Measurements from ENCODE around the gene ASPHD1. TPM values are rescaled to one million over a fixed set of nuclear protein-coding genes. Genes with fewer than 3 reads are reported as not detected.
"Not testable (repeated sequence)": the region's sequence is repeated elsewhere in the genome, so short reads cannot be mapped to it uniquely, and the experiment has no call there.

The ASPHD1 gene
- total RNA-seq, 1 experiment from 2014 or later = 3.4 TPM

GRCh38 chr16:29920288-29921033 is 20.2 kb downstream of the ASPHD1 start:
- no peak for DNase-seq (ENCODE audit: low read depth, low spot score)
- in situ Hi-C loops (cut with HindIII; ENCODE audit: low pct_unique_long_range_greater_than_20kb, low sequenced_read_pairs) = no loop called here

- in situ Hi-C loops (cut with HindIII; ENCODE audit: low pct_unique_long_range_greater_than_20kb, low sequenced_read_pairs) = no loop called here
- DNase-seq (ENCODE audit: low read depth, low spot score) = no peak
Measured at GRCh38 chr16:29921034-29921385, 20.7 kb downstream of the ASPHD1 start.

GRCh38 chr16:29922326-29922725 is 22.0 kb downstream of the ASPHD1 start:
- DNase-seq (ENCODE audit: low read depth, low spot score) = no peak
- in situ Hi-C loops (cut with HindIII; ENCODE audit: low pct_unique_long_range_greater_than_20kb, low sequenced_read_pairs) = no loop called here

GRCh38 chr16:29922986-29923501 is 22.8 kb downstream of the ASPHD1 start:
- in situ Hi-C loops (cut with HindIII; ENCODE audit: low pct_unique_long_range_greater_than_20kb, low sequenced_read_pairs) = no loop called here

GRCh38 chr16:29925105-29925756 is 24.9 kb downstream of the ASPHD1 start:
- in situ Hi-C loops (cut with HindIII; ENCODE audit: low pct_unique_long_range_greater_than_20kb, low sequenced_read_pairs) = no loop called here
- no peak for DNase-seq (ENCODE audit: low read depth, low spot score)

More at GRCh38 chr16:29922986-29923501, 22.8 kb downstream of the ASPHD1 start:
- no peak for DNase-seq (ENCODE audit: low read depth, low spot score)

GRCh38 chr16:29925781-29926710 is 25.8 kb downstream of the ASPHD1 start, which contains the start of gene KCTD13:
Gene KCTD13 (minus strand): TSS chr16:29926226. CDS start chr16:29926033, 193 bp downstream.
- in situ Hi-C loops (cut with HindIII; ENCODE audit: low pct_unique_long_range_greater_than_20kb, low sequenced_read_pairs) = no loop called here
- DNase-seq (ENCODE audit: low read depth, low spot score) = peak; percentile 74

- peak; percentile 20 for DNase-seq (ENCODE audit: low read depth, low spot score)
- in situ Hi-C loops (cut with HindIII; ENCODE audit: low pct_unique_long_range_greater_than_20kb, low sequenced_read_pairs) = no loop called here
Measured at GRCh38 chr16:29926711-29927052, 26.4 kb downstream of the ASPHD1 start.

GRCh38 chr16:29927070-29927905 is 27.0 kb downstream of the ASPHD1 start:
- in situ Hi-C loops (cut with HindIII; ENCODE audit: low pct_unique_long_range_greater_than_20kb, low sequenced_read_pairs) = no loop called here

GRCh38 chr16:29931750-29932149 is 31.5 kb downstream of the ASPHD1 start:
- DNase-seq (ENCODE audit: low read depth, low spot score); in situ Hi-C loops (cut with HindIII; ENCODE audit: low pct_unique_long_range_greater_than_20kb, low sequenced_read_pairs): not testable (repeated sequence)

More at GRCh38 chr16:29927070-29927905, 27.0 kb downstream of the ASPHD1 start:
- no peak for DNase-seq (ENCODE audit: low read depth, low spot score)

- in situ Hi-C loops (cut with HindIII; ENCODE audit: low pct_unique_long_range_greater_than_20kb, low sequenced_read_pairs) = no loop called here
- no peak for DNase-seq (ENCODE audit: low read depth, low spot score)
Measured at GRCh38 chr16:29940656-29941055, 40.4 kb downstream of the ASPHD1 start.

- in situ Hi-C loops (cut with HindIII; ENCODE audit: low pct_unique_long_range_greater_than_20kb, low sequenced_read_pairs) = no loop called here
- peak; percentile 95 for DNase-seq (ENCODE audit: low read depth, low spot score)
Measured at GRCh38 chr16:29943846-29944799, 43.8 kb downstream of the ASPHD1 start.

GRCh38 chr16:29947897-29948296 is 47.6 kb downstream of the ASPHD1 start:
- DNase-seq (ENCODE audit: low read depth, low spot score) = no peak
- in situ Hi-C loops (cut with HindIII; ENCODE audit: low pct_unique_long_range_greater_than_20kb, low sequenced_read_pairs) = no loop called here

- no peak for DNase-seq (ENCODE audit: low read depth, low spot score)
- in situ Hi-C loops (cut with HindIII; ENCODE audit: low pct_unique_long_range_greater_than_20kb, low sequenced_read_pairs) = no loop called here
Measured at GRCh38 chr16:29950806-29951461, 50.6 kb downstream of the ASPHD1 start.

- no peak for DNase-seq (ENCODE audit: low read depth, low spot score)
- in situ Hi-C loops (cut with HindIII; ENCODE audit: low pct_unique_long_range_greater_than_20kb, low sequenced_read_pairs) = no loop called here
Measured at GRCh38 chr16:29951625-29952365, 51.5 kb downstream of the ASPHD1 start.
